ENCODE results near the gene MINDY3.

MINDY3 gene

DNA sequence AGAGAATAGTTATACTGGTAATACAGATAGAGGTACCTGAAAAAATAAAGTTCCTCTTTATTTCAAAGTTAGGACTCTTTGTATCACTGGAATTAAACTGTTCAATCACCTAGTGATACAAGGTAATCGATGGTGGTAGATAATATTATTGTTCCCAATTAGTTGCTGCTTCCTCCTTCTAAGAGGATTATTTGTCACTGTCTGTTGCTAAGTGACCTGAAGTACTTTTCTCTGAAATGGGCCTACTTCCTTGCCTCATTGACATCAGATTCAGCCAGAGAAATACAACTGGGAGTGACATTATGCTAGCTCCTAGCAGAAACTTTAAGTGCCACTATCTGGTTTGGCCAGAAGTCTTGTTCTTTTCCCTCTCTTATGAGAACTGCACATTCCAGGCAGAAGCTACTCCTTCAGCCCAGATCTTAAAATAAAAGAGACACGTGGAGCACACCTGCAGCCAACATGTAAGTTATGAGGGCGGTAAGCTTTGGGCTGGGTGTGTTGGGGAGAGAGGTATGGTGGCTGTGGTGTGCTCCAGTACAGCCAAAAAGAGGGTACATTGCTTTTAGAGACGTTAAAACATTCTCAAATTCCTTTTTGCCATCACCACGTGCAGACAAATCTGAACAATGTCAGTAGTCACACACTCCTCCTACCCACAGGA lies 54.8 kb downstream of the MINDY3 start:
- no peak for DNase-seq (ENCODE audit: low read depth)

DNA sequence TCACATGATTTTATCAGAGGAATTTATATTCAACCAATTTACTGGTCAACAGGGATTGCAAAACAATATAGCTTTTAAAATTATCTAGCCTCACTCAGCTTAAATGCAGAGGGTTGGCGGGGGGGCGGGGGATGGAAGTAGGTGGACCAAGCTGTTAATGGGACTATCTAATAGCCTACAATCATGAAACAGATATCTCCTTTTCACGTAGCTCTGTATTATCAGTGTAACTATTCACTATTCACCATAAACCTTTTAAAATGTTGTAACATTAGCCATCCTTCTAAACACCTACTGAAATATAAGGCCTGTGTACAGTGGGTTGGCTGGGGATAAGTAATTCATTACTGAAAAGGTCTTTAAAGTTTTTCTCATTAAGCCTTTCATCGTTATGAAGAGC lies 56.2 kb downstream of the MINDY3 start:
- DNase-seq (ENCODE audit: low read depth), result no peak

DNA sequence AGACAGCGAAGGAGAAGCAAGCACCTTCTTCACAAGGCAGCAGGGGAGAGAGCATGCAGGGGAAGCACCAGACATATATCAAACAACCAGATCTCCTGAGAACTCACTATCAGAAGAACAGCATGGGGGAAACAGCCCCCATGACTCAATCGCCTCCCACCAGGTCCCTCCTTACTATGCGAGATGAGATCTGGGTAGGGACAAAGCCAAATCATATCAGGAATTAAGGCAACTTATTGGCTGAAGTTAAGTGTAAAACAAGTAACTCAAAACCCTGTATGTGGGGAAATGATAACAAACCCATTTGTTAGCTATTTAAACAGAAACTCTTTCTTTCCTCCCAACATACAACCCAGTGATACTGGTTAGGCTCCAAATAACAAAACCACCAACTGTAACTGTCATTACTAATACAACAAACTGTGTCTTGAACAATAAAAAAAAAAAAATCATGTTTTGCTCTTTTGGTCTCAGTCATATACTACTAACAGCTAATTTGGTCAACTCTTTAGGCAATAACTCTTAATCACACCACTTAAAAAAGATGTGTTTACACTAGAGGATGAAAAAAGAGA lies 57.8 kb downstream of the MINDY3 start:
- no peak for DNase-seq (ENCODE audit: low read depth)

DNA sequence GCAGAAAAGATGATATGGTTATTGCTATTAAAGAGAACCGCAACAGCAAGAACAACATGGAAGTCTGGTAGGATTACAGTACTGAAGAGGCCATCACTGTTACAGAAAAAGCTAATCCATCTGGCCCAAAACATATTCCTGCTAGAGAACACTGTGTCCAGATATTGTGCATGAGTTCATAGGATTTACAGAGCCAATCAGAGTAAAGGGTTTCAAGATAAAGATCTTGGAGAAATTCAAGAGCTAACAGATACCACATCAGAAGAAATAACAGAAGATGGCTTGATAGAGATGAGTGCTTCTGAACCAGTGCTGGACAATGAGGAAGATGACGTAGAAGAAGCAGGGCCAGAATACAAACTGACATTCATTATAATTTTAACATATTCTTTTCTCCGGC lies 58.7 kb downstream of the MINDY3 start:
- no peak for DNase-seq (ENCODE audit: low read depth)

DNA sequence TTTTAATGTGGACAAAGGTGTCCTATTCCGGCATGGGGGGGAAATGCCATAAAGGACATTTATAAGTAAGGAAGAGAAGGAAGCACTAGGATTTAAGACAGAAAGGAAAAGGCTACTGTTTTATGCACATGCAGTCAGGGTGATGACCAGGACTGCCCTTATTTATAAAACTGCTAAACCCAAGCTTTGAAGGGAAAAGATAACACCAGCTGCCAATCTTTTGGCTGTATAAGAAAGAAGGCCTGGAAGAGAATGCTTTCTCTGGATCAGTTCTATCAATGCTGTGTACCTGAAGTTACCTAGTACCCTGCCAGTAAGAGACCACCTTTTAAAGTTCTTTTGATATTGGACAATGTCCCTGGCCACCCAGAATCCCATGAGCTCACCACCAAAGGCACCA lies 59.2 kb downstream of the MINDY3 start:
- DNase-seq (ENCODE audit: low read depth), result no peak

DNA sequence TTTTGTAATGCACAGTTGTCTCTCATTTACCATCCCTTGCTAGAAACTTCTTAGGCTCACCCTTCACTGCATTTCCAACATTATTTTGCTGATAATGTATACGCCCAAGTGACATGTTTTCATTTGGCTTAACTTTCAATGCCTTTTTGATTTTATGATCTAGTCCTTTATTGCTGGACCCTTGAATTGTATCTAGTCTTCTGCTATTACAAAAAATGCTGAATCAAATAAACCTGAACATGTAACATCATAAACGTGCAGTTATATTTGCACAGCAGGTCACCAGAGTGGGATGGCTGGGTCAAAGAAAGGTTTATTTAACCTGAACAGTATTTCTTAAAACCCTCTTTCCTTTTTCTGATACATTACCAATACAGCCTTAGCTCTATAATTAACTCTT lies 63.0 kb downstream of the MINDY3 start:
- no peak for DNase-seq (ENCODE audit: low read depth)

DNA sequence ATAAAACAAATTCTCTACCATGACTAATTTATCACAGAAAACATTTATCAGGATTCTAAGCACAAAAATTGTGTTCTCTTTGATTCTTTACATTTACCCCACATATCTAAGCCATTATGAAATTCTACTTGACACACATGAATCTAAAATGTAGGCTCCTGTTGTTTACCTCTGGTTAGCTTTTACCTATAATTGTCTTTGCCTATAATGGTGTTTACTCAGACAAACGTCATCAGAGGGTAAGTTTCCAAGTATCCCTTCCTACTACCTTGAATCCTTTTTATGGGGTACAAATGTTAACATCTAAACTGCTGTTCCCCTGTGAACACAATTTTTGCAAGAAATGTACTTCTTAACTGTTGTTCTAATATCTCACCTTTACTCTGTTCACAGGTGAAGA lies 63.5 kb downstream of the MINDY3 start:
- DNase-seq (ENCODE audit: low read depth), result no peak

DNA sequence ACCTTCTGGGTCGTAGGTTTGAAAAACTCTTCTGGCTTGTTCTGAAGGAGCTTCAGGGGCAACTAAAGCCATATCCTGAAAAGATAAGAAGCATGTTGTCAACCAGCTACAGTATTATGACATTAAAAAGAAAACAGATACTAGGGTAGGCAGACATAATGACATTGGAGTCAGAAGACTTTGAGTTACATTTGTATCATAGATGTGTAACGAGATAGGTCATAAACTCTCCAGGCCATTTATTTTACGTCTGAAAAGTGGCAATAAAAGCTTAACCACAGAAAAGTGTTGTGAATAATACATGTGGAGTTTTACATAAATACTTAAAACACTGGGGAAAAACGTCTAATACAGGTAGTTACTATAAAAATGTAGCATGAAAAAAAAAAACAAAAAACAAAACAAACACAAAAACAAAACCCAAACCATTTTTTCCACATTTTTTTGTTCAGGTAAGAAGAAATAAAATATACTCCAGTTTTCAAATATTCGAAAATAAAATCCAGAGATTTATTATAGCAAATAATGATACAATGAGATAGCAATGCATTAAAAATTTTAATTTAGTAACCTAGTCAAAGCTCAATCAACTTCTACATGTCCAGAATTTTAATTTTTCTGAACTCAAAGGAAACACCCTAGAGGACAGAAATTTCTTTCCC lies 64.1 kb downstream of the MINDY3 start:
- DNase-seq (ENCODE audit: low read depth), result no peak

DNA sequence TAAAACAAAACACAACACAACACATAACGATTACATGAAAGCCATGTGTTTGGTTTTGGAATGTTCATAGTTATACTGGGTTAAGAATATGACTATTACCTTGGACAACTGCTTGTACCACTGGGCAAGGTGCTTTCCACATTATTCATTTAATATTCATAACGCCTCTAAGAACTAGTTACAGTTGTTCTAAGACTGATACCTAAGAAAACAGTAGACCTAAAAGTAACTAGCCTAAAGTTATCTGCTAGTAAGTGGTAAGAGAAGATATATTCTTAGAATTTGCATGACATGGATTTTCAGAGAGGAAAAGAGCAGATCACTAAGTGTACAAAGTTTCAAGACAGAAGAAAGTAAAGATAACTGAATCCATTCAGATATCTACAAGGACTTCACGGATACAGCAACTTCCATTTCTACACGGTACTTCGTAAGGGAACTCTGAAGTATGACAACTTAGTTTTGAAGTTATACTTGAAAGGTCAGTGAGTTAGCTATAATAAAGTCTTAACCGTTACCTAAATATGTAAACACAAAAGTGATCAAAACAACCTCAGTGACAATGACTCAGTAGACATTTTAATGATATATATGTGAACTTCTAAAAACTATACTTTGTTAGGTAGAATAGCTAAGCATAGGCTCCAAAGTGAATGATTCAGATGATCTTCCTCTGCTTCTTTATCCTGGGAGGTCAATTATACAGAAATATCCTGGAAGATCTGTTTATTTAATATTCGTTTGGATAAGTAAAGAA lies 65.1 kb downstream of the MINDY3 start:
- DNase-seq (ENCODE audit: low read depth), result no peak

DNA sequence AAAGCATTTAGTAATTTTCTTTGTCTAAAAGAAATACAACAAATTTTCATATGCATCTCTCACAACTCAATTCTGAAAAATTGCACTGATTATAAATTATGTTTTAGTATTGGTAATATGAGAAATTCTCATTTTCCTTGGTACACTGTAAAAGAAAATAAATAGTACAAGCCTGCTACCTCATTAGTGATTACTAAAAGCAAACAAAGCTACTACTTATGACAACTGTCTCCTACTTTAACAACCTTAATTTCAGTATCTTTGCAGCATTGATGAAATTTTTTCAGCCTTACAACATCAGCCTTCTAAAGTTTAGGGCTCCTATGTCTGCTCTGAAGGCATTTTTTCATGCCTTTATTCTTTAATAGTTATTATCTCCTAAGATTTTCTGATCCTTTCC lies 65.7 kb downstream of the MINDY3 start:
- no peak for DNase-seq (ENCODE audit: low read depth)

DNA sequence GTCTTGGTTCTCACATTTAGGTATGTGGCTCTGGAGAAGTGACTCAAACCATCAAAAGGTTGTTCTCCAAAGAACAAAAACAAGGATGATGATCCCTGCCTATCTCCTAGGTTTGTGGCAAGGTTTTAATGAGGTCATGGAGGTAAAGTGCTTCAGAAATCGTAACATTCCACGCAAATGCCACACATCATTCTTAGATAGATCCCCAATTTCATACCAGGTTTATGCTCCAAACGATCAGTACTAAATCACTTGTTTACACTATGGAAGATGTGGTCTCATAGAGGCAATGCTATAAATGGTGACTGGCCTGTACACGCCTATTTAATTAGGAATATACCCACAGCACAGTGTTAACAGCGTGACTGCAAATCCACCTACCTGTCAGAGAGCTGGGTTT lies 66.6 kb downstream of the MINDY3 start:
- no peak for DNase-seq (ENCODE audit: low read depth)

DNA sequence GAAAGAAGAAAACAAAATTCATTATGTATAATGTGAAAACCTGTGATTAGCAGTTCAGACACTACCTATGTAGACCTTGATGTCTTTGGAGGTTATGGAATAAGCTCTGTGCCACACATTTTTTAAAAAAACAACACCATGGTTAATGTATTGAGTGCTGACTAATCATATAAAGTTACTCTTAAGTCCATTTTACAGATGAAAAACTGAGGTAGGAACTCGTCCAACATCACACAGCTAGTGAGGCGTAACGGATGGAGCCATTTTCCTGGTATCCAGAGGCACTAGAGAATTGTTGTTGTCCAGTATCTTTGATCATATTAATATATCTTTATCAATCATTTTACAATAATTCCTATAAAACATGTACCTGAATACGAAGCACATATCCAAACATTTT lies 67.5 kb downstream of the MINDY3 start:
- no peak for DNase-seq (ENCODE audit: low read depth)

DNA sequence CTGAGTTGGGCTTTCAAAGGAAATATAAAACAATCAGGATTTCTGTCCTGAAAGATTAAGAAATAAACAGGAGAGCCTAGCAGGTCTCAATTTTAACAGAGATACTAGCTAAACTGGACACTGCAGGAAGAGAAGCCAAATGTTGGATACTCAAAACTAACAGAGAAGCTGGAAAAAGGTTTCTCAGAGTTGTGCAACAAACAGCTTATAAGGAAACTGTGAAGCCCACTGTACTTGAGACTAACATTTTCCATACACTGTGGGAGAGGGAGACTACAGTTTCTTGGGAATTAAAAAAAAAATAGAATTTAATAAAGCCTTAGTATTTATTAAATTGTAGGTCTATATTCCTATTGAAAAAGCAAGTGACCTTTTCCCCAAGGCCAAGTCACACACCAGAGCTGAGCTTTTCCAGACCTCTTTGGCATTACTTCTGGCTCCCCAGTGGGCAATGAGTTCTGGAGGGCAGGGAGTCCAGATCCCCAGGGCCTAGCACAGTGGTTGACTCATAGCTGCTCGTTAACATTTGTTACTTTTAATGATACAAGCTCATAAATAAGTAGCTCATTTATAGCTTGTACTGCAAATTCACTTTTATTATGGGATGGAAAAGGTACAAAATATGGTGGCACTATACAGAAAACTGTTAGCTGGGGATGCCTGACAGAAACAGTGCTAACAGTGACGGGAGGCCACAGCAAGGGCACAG lies 68.3 kb downstream of the MINDY3 start:
- DNase-seq (ENCODE audit: low read depth), result no peak

DNA sequence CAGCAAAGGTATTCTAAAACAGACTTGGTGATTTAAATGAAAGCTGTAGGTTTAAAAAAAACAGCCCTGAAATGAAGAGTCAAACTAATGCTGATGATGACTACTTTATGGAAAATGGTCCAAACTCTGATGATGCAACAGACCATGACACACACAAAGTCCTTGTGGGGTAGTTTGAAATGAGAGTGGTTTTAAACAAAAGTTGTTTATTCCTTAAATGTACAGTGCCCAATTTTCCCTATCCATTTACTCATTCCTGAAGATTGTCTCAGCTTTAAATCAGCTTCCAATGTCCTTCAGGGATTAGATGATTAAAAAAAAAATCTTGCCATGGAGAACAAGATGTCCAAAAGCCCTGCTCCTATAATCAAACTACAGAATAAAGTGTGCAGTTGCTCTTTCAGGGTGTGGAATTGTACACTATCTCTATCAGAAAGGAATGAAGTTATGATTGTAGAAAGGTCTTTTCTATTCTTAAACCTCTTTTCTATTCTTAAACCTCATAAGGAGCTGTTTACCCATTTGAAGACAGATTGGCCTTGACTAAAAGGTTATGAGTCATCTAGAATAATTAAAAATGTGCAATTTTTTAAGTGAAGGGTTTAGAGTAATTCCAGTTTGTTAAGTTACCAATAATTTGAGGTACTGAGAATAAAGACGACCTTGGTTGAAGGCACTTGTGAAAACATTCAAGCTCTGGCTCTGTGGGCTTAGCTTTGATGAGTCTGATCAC lies 70.3 kb downstream of the MINDY3 start:
- no peak for DNase-seq (ENCODE audit: low read depth)

DNA sequence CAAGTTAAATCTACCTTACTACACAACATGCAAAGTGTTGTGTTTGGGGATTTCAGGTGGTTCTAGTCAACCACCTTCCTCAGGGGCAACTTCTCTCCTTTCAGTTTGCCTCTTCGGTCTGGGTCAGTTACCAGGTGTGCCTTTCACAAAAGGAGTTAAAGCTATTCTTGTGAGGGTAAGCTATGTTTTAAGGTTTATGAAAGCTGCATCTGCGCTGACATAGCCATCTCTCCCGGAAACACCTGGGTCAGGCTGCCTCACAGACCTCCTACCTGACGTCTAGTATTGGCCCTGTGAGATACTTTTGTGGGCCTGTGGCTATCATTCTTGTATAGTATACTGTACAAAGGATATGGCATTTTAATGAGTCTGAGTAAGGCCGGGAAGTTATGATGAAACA lies 72.9 kb downstream of the MINDY3 start:
- no peak for DNase-seq (ENCODE audit: low read depth)

DNA sequence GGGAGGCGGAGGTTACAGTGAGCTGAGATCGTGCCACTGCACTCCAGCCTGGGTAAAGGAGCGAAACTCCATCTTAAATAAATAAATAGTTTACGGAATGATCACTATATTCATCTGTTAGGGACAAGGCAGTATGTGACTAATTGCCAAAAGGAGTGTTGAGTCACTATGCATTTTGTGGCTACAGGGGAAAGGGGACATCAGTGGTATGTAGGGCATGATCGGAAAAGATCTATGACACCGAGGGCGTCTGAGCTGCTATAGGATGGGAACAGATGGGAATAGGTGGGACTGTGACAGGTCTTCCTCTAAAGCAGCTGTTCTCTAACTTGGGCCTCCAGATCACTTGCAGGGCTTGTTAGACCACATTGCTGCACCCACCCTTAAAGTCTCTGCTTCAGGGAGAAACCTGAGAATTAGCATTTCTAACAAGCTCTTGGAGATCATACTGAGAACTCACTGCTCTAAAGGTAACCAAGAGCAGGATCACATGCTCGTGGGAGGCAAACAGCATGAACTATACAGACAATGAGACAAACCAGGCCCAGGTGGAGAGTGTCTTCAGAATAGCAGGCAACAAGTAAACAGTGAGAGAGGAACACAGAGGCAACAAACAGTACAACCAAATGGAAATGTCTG lies 75.5 kb downstream of the MINDY3 start:
- DNase-seq (ENCODE audit: low read depth), result no peak

DNA sequence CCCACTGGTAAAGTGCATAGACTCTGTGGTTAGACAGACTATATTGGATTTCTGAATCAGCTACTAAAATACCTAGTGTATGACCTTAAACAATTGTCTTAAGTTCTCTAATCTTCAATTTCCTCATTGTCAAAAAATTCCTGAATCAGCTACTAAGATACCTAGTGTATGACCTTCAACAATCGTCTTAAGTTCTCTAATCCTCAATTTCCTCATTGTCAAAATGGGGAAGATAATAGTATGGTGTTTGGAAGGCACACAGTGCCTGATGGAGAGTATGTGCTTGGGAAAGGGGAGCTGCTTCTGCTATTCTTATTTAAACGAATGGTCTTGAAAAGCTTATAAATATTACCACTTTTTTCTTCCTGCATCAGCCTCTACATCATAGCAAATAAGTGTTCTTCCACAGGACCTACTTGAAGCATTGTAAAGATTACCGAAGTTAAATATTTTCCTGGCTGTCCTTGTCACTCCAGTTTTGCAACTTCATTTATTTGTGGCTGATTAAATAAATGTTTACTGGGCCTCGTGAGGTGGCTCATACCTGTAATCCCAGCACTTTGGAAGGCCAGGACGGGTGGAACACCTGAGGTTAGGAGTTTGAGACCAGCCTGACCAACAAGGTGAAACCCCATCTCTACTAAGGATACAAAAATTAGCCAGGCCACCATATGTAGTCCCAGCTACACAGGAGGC lies 76.2 kb downstream of the MINDY3 start:
- no peak for DNase-seq (ENCODE audit: low read depth)

DNA sequence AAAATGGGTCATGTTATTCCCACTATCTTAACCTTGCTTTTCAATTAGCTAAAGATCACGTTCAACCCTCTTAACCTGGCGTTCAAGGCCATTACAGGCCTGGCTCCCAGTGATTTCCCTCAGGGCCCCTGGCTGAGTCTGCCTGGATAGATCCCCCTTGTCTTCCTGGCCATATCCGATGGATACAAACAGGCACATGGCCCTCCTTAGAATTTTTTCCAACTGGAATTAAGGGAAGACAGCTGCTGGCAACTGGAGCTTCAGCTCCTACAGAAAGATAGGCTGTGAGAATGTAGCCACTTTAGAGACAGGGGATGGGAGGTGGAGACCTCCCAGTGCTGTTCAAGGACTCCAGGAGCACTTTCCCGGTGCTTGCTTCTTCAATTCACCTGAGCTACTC lies 77.5 kb downstream of the MINDY3 start:
- DNase-seq (ENCODE audit: low read depth), result no peak

DNA sequence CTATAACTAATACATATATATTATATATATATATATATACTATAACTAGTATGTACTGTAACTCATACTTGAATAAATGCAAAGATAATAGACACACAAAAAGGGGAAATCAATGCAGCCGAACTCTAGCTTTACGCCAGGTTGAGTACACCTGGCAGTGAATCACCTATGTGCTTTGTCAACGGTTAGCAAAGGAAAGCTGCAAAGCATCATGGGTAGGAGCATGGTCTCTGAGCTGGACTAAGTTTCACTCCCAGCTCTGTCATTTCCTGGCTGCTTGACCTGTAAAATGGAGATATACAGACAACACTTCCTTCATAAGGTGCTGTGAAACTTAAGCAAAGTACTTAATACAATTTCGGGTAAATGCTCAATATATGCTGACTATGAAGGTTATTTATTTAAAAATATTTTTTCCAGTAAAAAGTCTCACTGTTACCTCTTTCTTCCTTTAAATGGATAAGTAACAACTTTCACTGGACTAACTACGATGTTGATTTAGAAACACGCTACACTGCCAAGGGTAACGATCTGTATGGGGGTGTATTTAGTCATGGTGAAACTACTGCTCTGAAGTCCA lies 78.8 kb downstream of the MINDY3 start:
- DNase-seq (ENCODE audit: low read depth), result no peak

Measured in stimulated activated CD8-positive, alpha-beta memory T cell treated with anti-CD3 and anti-CD28 coated beads, Interleukin-12 subunit alpha, Interleukin-12 subunit beta, amount 100 ng/mL, for 1 hour (primary cell).